Sigmoid colon (tissue), 4 donors: ENCODE results near the gene LYPD6B.

ENCODE experiments used
- CTCF ChIP-seq, 4 experiments: fragments of 450-650 bp in 3 of 4; fragments of 200-600 bp in 1 of 4; IDR thresholded peaks; one replicate each; pipeline ENCODE4 v1.5.1; 2016 to 2019; ENCODE audit warnings: antibody characterized with exemption in 4 of 4, mild to moderate bottlenecking in 3 of 4, moderate library complexity in 2 of 4
- EP300 ChIP-seq, 4 donors: sonication (generic); formaldehyde crosslinking; IDR thresholded peaks; one replicate each; pipeline ENCODE4 v1.6.1; 2017; ENCODE audit warnings: antibody characterized with exemption in 4 of 4
- POLR2A ChIP-seq, 2 donors: fragments of 450-650 bp; IDR thresholded peaks; one replicate each; pipeline ENCODE4 v1.6.1; 2016; ENCODE audit warnings: antibody characterized with exemption in 2 of 2, mild to moderate bottlenecking in 2 of 2, moderate library complexity in 2 of 2

GRCh38 chr2:149112068-149112467 lies 73.6 kb downstream of the LYPD6B start:
- TF ChIP-seq CTCF (IDR thresholded peaks at IDR 0.05), result no peak
- TF ChIP-seq POLR2A (IDR thresholded peaks at IDR 0.05), result no peak
- no peak for TF ChIP-seq EP300 (IDR thresholded peaks at IDR 0.05)
